ENCODE results near the gene TNFRSF1A.
"Not testable (repeated sequence)": the region's sequence is repeated elsewhere in the genome, so short reads cannot be mapped to it uniquely, and the experiment has no call there.

The TNFRSF1A gene

GRCh38 chr12:6346235-6346832 lies 4.5 kb upstream of the TNFRSF1A start:
- Histone ChIP-seq H3K36me3 (replicated peaks; ENCODE audit: low read depth, low read length) (no peaks in the 10 kb centered on the region), H3K27me3 (ENCODE audit: low read depth, low read length) (peaks cover 42% of the 10 kb centered on the region), H3K27ac (ENCODE audit: low read length) (no peak overlapping the region), H3K9me3 (ENCODE audit: insufficient read depth, low read length) (no peaks in the 10 kb centered on the region), H3K79me2 (ENCODE audit: low read length) (no peaks in the 10 kb centered on the region), H3K4me3 (ENCODE audit: low read length) (no peak overlapping the region), H4K20me1 (ENCODE audit: insufficient read depth, low read length) (no peaks in the 10 kb centered on the region), H2AFZ (ENCODE audit: low read depth, low read length) (no peak overlapping the region), H3K9ac (ENCODE audit: low read length) (no peak overlapping the region), H3K4me2 (ENCODE audit: low read length) (no peak overlapping the region), H3K4me1 (ENCODE audit: low read length) (no peaks in the 10 kb centered on the region)
- TF ChIP-seq EZH2phosphoT487 (IDR thresholded peaks at IDR 0.05; ENCODE audit: low read depth) (no peak), CTCF (IDR thresholded peaks at IDR 0.05; ENCODE audit: low read depth, low read length) (no peak)

DNA sequence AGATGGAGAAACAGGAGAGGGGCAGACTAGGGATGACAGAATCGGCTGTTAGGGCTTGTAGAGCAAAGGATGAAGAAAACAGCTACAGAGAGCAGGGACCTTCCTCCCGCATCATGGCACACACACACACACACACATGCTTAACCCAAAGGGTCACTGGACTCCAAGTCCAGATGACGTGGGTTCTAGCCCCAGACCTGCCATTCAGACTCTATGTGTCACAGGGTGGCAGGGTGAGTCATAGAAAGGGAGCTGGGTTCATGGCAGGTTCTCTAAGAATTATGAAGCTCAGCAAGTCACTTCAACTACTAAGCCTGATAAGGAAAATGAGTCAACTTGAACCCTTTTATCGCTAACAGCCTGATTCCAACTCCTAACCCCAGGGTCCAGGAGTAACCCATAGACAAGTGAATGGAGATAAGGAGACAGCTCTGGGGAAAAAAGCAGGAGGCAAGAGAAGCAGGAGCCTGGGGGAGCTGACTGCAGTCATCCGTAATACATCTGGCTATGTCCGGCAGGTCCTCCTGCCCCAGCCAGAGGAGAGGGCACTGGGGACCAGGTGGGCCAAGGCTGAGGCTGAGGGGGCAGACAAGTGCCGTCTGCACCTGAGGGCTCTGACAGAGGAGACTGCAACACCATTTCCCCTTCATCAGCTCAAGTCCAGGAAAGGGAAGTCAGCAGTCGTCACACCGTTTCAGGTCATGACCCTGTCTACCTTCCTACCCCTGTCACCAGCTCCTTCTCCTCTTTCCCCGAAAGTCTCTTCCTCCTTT lies 3.6 kb upstream of the TNFRSF1A start:
- Histone ChIP-seq H3K27me3 (ENCODE audit: low read depth, low read length) (peaks cover 46% of the 10 kb centered on the region), H3K27ac (ENCODE audit: low read length) (no peak overlapping the region), H3K9ac (ENCODE audit: low read length) (no peak overlapping the region), H3K36me3 (replicated peaks; ENCODE audit: low read depth, low read length) (no peaks in the 10 kb centered on the region), H2AFZ (ENCODE audit: low read depth, low read length) (no peak overlapping the region), H3K4me1 (ENCODE audit: low read length) (no peaks in the 10 kb centered on the region), H4K20me1 (ENCODE audit: insufficient read depth, low read length) (no peaks in the 10 kb centered on the region), H3K4me3 (ENCODE audit: low read length) (no peak overlapping the region), H3K4me2 (ENCODE audit: low read length) (no peak overlapping the region), H3K9me3 (ENCODE audit: insufficient read depth, low read length) (no peaks in the 10 kb centered on the region), H3K79me2 (ENCODE audit: low read length) (no peaks in the 10 kb centered on the region)
- TF ChIP-seq EZH2phosphoT487 (IDR thresholded peaks at IDR 0.05; ENCODE audit: low read depth) (no peak), CTCF (IDR thresholded peaks at IDR 0.05; ENCODE audit: low read depth, low read length) (no peak)

GRCh38 chr12:6344101-6344660 lies 2.3 kb upstream of the TNFRSF1A start:
- not testable (repeated sequence) for H3K4me1 ChIP-seq (ENCODE audit: low read length)

GRCh38 chr12:6343518-6343917 lies 1.6 kb upstream of the TNFRSF1A start:
- H3K4me2 ChIP-seq (ENCODE audit: low read length), result no peak overlapping the region
- no peak overlapping the region for H3K4me3 ChIP-seq (ENCODE audit: low read length)
- no peaks in the 10 kb centered on the region for H3K9me3 ChIP-seq (ENCODE audit: insufficient read depth, low read length)
- no peak overlapping the region for H2AFZ ChIP-seq (ENCODE audit: low read depth, low read length)
- TF ChIP-seq EZH2phosphoT487 (IDR thresholded peaks at IDR 0.05; ENCODE audit: low read depth), result no peak
- no peaks in the 10 kb centered on the region for H3K79me2 ChIP-seq (ENCODE audit: low read length)
- H3K27me3 ChIP-seq (ENCODE audit: low read depth, low read length), result peaks cover 64% of the 10 kb centered on the region
- H3K36me3 ChIP-seq (replicated peaks; ENCODE audit: low read depth, low read length), result no peaks in the 10 kb centered on the region
- H3K9ac ChIP-seq (ENCODE audit: low read length), result no peak overlapping the region
- no peak overlapping the region for H3K27ac ChIP-seq (ENCODE audit: low read length)
- no peaks in the 10 kb centered on the region for H3K4me1 ChIP-seq (ENCODE audit: low read length)
- H4K20me1 ChIP-seq (ENCODE audit: insufficient read depth, low read length), result no peaks in the 10 kb centered on the region

More at GRCh38 chr12:6344101-6344660, 2.3 kb upstream of the TNFRSF1A start:
- H3K79me2 ChIP-seq (ENCODE audit: low read length); H3K27ac ChIP-seq (ENCODE audit: low read length); H4K20me1 ChIP-seq (ENCODE audit: insufficient read depth, low read length); H3K36me3 ChIP-seq (replicated peaks; ENCODE audit: low read depth, low read length); H3K4me3 ChIP-seq (ENCODE audit: low read length); H3K9ac ChIP-seq (ENCODE audit: low read length); H3K9me3 ChIP-seq (ENCODE audit: insufficient read depth, low read length); H3K4me2 ChIP-seq (ENCODE audit: low read length); H2AFZ ChIP-seq (ENCODE audit: low read depth, low read length): not testable (repeated sequence)
- H3K27me3 ChIP-seq (ENCODE audit: low read depth, low read length), result peaks cover 59% of the 10 kb centered on the region
